ENCODE data around the gene SMIM24.
"Not testable (repeated sequence)": the region's sequence is repeated elsewhere in the genome, so short reads cannot be mapped to it uniquely, and the experiment has no call there.

The SMIM24 gene

GRCh38 chr19:3514930-3515329 is 34.6 kb upstream of the SMIM24 start:
- DNase-seq (ENCODE audit: low spot score), result no peak

- no peak for DNase-seq (ENCODE audit: low spot score)
Measured at GRCh38 chr19:3513229-3514140, 33.2 kb upstream of the SMIM24 start.

GRCh38 chr19:3512562-3513228 is 32.4 kb upstream of the SMIM24 start:
- DNase-seq (ENCODE audit: low spot score), result no peak

GRCh38 chr19:3511506-3512251 is 31.4 kb upstream of the SMIM24 start:
- DNase-seq (ENCODE audit: low spot score), result no peak

- no peak for DNase-seq (ENCODE audit: low spot score)
Measured at GRCh38 chr19:3510727-3511126, 30.4 kb upstream of the SMIM24 start.

GRCh38 chr19:3509566-3509989 is 29.3 kb upstream of the SMIM24 start:
- DNase-seq (ENCODE audit: low spot score), result no peak

- DNase-seq (ENCODE audit: low spot score), result no peak
Measured at GRCh38 chr19:3508771-3509535, 28.6 kb upstream of the SMIM24 start.

- DNase-seq (ENCODE audit: low spot score), result not testable (repeated sequence)
Measured at GRCh38 chr19:3508121-3508661, 27.9 kb upstream of the SMIM24 start.

GRCh38 chr19:3507371-3508120 is 27.2 kb upstream of the SMIM24 start:
- no peak for DNase-seq (ENCODE audit: low spot score)

- DNase-seq (ENCODE audit: low spot score), result no peak
Measured at GRCh38 chr19:3506384-3507340, 26.3 kb upstream of the SMIM24 start.

GRCh38 chr19:3505598-3506383 is 25.5 kb upstream of the SMIM24 start, which contains the start of gene FZR1:
FZR1 (plus strand) TSS chr19:3506311; CDS start chr19:3522990, 16,679 bp downstream.
- peak; percentile 98 for DNase-seq (ENCODE audit: low spot score)

- no peak for DNase-seq (ENCODE audit: low spot score)
Measured at GRCh38 chr19:3504735-3505134, 24.4 kb upstream of the SMIM24 start.

- DNase-seq (ENCODE audit: low spot score), result no peak
Measured at GRCh38 chr19:3503036-3503572, 22.8 kb upstream of the SMIM24 start.

GRCh38 chr19:3501780-3502179 is 21.5 kb upstream of the SMIM24 start:
- DNase-seq (ENCODE audit: low spot score), result no peak

GRCh38 chr19:3500429-3501101 is 20.2 kb upstream of the SMIM24 start, which contains the start of gene DOHH:
DOHH (minus strand) TSS chr19:3500674; CDS start chr19:3496814, 3,860 bp downstream.
- peak; percentile 96 for DNase-seq (ENCODE audit: low spot score)

GRCh38 chr19:3499738-3500428 is 19.6 kb upstream of the SMIM24 start:
- no peak for DNase-seq (ENCODE audit: low spot score)
